HL-60/S4 treated with retinoic acid at 250 ng/mL for 4 days and 3 days (cell line): ENCODE measurements around the gene OGFR.

ENCODE experiments used
- in situ Hi-C: fragments of 300-500 bp; cut with MboI; formaldehyde crosslinking; loops from 2 replicates; pipeline ENCODE4 v1.7.0; 2022; ENCODE audit warnings: low sequenced_read_pairs

OGFR gene

GRCh38 chr20:62780696-62781095 is 23.9 kb upstream of the OGFR start:
- in situ Hi-C loops = loop anchor here (25.0 kb wide), 1 partner anchor 293 kb away; the partner anchor contains the start of gene GATA5

GRCh38 chr20:62782149-62782892 is 22.3 kb upstream of the OGFR start:
- in situ Hi-C loops = loop anchor here (25.0 kb wide), 1 partner anchor 295 kb away; the partner anchor contains the start of gene GATA5

GRCh38 chr20:62782893-62783278 is 21.7 kb upstream of the OGFR start:
- in situ Hi-C loops = loop anchor here (25.0 kb wide), 1 partner anchor 296 kb away; the partner anchor contains the start of gene GATA5

GRCh38 chr20:62784497-62784896 is 20.1 kb upstream of the OGFR start:
- in situ Hi-C loops = loop anchor here (25.0 kb wide), 1 partner anchor 297 kb away; the partner anchor contains the start of gene GATA5

- in situ Hi-C loops = loop anchor here (25.0 kb wide), 1 partner anchor 298 kb away; the partner anchor contains the start of gene GATA5
Observed at GRCh38 chr20:62785393-62785792, 19.2 kb upstream of the OGFR start.

- in situ Hi-C loops = loop anchor here (25.0 kb wide), 1 partner anchor 299 kb away; the partner anchor contains the start of gene GATA5
Observed at GRCh38 chr20:62786157-62786556, 18.5 kb upstream of the OGFR start.

GRCh38 chr20:62787321-62787720 is 17.3 kb upstream of the OGFR start:
- in situ Hi-C loops = loop anchor here (25.0 kb wide), 1 partner anchor 300 kb away; the partner anchor contains the start of gene GATA5

- in situ Hi-C loops = loop anchor here (25.0 kb wide), 1 partner anchor 301 kb away; the partner anchor contains the start of gene GATA5
Observed at GRCh38 chr20:62787866-62788265, 16.8 kb upstream of the OGFR start.

GRCh38 chr20:62788607-62789006 is 16.0 kb upstream of the OGFR start:
- in situ Hi-C loops = loop anchor here (25.0 kb wide), 1 partner anchor 301 kb away; the partner anchor contains the start of gene GATA5

- in situ Hi-C loops = loop anchor here (5.0 to 25.0 kb wide), 2 partner anchors 123 to 303 kb away; partner anchors contain the start of gene GATA5
Observed at GRCh38 chr20:62790075-62790474, 14.6 kb upstream of the OGFR start.

- in situ Hi-C loops = loop anchor here (5.0 to 25.0 kb wide), 2 partner anchors 124 to 304 kb away; partner anchors contain the start of gene GATA5
Observed at GRCh38 chr20:62791301-62792181, 13.1 kb upstream of the OGFR start.

GRCh38 chr20:62792182-62792939 is 12.3 kb upstream of the OGFR start:
- in situ Hi-C loops = loop anchor here (5.0 to 25.0 kb wide), 2 partner anchors 125 to 305 kb away; partner anchors contain the start of gene GATA5

GRCh38 chr20:62792940-62793756 is 11.5 kb upstream of the OGFR start:
- in situ Hi-C loops = loop anchor here (5.0 to 25.0 kb wide), 2 partner anchors 126 to 306 kb away; partner anchors contain the start of gene GATA5

- in situ Hi-C loops = loop anchor here (5.0 to 25.0 kb wide), 2 partner anchors 126 to 306 kb away; partner anchors contain the start of gene GATA5
Observed at GRCh38 chr20:62793757-62794006, 11.0 kb upstream of the OGFR start.

GRCh38 chr20:62794007-62794724 is 10.5 kb upstream of the OGFR start:
- in situ Hi-C loops = loop anchor here (5.0 to 25.0 kb wide), 2 partner anchors 127 to 307 kb away; partner anchors contain the start of gene GATA5

- in situ Hi-C loops = loop anchor here (25.0 kb wide), 1 partner anchor 308 kb away; the partner anchor contains the start of gene GATA5
Observed at GRCh38 chr20:62795023-62795761, 9.4 kb upstream of the OGFR start.

- in situ Hi-C loops = loop anchor here (25.0 kb wide), 1 partner anchor 310 kb away; the partner anchor contains the start of gene GATA5
Observed at GRCh38 chr20:62796699-62797491, 7.7 kb upstream of the OGFR start.
